WTC11 (cell line): ENCODE results near the gene FAM107B.

Experiments used
- ARID4B ChIP-seq: sonication (generic); formaldehyde crosslinking; IDR thresholded peaks from 2 replicates; pipeline ENCODE4 v1.8.0; 2023; ENCODE audit warnings: missing genetic modification reagents, mild to moderate bottlenecking, borderline replicate concordance
- E2F1 ChIP-seq: sonication (generic); formaldehyde crosslinking; IDR thresholded peaks from 2 replicates; pipeline ENCODE4 v1.8.0; 2022; ENCODE audit warnings: mild to moderate bottlenecking, missing genetic modification reagents
- E2F5 ChIP-seq: sonication (generic); formaldehyde crosslinking; IDR thresholded peaks from 2 replicates; pipeline ENCODE4 v1.8.1; 2022; ENCODE audit warnings: mild to moderate bottlenecking, moderate library complexity, missing genetic modification reagents
- FOXJ3 ChIP-seq: sonication (generic); formaldehyde crosslinking; IDR thresholded peaks from 2 replicates; pipeline ENCODE4 v1.9.0; 2021; ENCODE audit warnings: missing genetic modification reagents, mild to moderate bottlenecking, borderline replicate concordance
- FOXK1 ChIP-seq: sonication (generic); formaldehyde crosslinking; IDR thresholded peaks from 2 replicates; pipeline ENCODE4 v1.8.0; 2022; ENCODE audit warnings: mild to moderate bottlenecking, moderate library complexity, missing genetic modification reagents
- MYBL2 ChIP-seq: sonication (generic); formaldehyde crosslinking; IDR thresholded peaks from 2 replicates; pipeline ENCODE4 v1.8.1; 2023; ENCODE audit warnings: mild to moderate bottlenecking, moderate library complexity, missing genetic modification reagents
- NFYB ChIP-seq: sonication (generic); formaldehyde crosslinking; conservative IDR thresholded peaks from 2 replicates; pipeline ENCODE4 v1.8.0; 2022; ENCODE audit warnings: low read depth, missing genetic modification reagents
- SP1 ChIP-seq: sonication (generic); formaldehyde crosslinking; conservative IDR thresholded peaks from 2 replicates; pipeline ENCODE4 v1.8.1; 2022; ENCODE audit warnings: missing genetic modification reagents
- TEAD1 ChIP-seq: sonication (generic); formaldehyde crosslinking; IDR thresholded peaks from 2 replicates; pipeline ENCODE4 v1.8.0; 2022; ENCODE audit warnings: mild to moderate bottlenecking, missing genetic modification reagents
- ZNF138 ChIP-seq: sonication (generic); formaldehyde crosslinking; conservative IDR thresholded peaks from 2 replicates; pipeline ENCODE4 v1.8.1; 2022; ENCODE audit warnings: mild to moderate bottlenecking, moderate library complexity, missing genetic modification reagents
- TF ChIP-seq, protein P1 (sequence below): fragments of 200-600 bp; IDR thresholded peaks from 2 replicates; pipeline ENCODE4 v1.8.0; 2022; ENCODE audit warnings: antibody characterized with exemption

- TF ChIP-seq ZNF138 (CRISPR knock-in tag) (no peak), NFYB (CRISPR knock-in tag) (no peak), E2F5 (CRISPR knock-in tag) (no peak), ARID4B (no peak), TEAD1 (CRISPR knock-in tag) (no peak), FOXK1 (CRISPR knock-in tag) (no peak), E2F1 (CRISPR knock-in tag) (no peak), FOXJ3 (CRISPR knock-in tag) (no peak), SP1 (CRISPR knock-in tag) (no peak), MYBL2 (CRISPR knock-in tag) (no peak)
- TF ChIP-seq, protein P1, sequence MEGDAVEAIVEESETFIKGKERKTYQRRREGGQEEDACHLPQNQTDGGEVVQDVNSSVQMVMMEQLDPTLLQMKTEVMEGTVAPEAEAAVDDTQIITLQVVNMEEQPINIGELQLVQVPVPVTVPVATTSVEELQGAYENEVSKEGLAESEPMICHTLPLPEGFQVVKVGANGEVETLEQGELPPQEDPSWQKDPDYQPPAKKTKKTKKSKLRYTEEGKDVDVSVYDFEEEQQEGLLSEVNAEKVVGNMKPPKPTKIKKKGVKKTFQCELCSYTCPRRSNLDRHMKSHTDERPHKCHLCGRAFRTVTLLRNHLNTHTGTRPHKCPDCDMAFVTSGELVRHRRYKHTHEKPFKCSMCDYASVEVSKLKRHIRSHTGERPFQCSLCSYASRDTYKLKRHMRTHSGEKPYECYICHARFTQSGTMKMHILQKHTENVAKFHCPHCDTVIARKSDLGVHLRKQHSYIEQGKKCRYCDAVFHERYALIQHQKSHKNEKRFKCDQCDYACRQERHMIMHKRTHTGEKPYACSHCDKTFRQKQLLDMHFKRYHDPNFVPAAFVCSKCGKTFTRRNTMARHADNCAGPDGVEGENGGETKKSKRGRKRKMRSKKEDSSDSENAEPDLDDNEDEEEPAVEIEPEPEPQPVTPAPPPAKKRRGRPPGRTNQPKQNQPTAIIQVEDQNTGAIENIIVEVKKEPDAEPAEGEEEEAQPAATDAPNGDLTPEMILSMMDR = no peak
Measured at GRCh38 chr10:14770927-14771326, 3.8 kb downstream of the FAM107B start.
